Measurements from ENCODE around the gene EXOC8.

EXOC8 gene

DNA sequence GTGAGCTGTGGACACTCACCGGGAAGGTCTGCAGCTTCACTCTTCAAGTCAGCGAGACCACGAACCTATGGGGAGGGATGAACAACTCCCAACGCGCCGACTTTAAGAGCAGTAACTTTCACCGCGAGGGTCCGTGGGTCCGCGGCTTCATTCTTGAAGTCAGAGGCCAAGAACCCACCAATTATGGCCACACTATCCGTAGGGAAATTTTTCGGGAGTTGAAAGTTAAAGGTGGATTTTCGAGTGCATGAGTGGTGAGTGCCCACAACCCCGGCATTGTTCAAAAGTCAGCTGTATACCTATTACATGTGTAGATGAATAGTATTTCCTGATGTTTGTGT lies 19.7 kb downstream of the EXOC8 start:
- DNase-seq = no peak

DNA sequence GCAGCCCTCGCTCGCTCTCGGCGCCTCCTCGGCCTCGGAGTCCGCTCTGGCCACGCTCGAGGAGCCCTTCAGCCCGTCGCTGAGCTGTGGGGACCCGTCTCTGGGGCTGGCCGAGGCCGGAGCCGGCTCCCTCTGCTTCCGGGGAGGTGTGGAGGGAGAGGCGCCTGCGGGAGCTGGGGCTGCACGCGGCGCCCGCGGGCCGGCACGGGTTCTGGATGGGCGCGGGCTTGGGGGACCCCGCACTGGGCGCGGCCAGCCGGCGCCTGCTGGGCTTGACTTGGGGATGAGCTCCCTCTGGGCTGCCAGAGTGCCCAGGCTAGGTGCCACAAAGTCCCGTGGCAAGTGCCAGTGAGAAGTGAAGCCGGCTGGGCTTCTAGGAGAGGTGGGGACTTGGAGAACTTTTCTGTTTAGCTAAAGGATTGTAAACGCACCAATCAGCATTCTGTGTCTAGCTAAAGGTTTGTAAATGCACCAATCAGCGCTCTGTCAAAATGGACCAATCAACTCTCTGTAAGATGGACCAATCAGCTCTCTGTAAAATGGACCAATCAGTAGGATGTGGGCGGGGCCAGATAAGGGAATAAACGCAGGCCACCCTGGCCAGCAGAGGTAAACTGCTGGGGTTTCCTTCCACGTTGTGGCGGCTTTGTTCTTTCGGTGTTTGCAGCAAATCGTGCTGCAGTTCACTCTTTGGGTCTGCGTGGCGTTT lies 20.2 kb downstream of the EXOC8 start:
- DNase-seq = no peak

DNA sequence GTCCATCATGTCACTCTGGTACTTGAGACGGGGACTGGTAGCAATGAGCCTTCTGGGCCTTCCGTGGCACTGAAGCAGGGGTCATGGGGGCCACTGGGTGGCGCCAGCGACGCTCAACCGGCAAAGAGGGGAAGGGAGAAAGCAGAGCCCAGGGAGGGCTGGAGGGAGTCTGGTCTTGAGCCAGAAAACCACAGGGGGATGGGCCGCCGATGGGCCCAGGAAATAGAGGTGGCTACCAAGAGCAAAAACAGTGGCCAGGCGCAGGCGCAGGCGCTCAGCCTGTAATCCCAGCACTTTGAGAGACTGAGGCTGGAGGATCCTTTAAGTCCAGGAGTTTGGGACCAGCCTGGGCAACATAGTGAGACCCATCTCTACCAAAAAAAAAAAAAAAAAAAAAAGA lies 21.8 kb downstream of the EXOC8 start:
- DNase-seq = no peak

- DNase-seq = no peak
These were observed 24.0 kb downstream of the EXOC8 start for GRCh38 chr1:231313661-231314060.

GRCh38 chr1:231312432-231312788 lies 25.2 kb downstream of the EXOC8 start:
- no peak for DNase-seq

GRCh38 chr1:231311720-231312431 lies 25.8 kb downstream of the EXOC8 start:
- DNase-seq = no peak

DNA sequence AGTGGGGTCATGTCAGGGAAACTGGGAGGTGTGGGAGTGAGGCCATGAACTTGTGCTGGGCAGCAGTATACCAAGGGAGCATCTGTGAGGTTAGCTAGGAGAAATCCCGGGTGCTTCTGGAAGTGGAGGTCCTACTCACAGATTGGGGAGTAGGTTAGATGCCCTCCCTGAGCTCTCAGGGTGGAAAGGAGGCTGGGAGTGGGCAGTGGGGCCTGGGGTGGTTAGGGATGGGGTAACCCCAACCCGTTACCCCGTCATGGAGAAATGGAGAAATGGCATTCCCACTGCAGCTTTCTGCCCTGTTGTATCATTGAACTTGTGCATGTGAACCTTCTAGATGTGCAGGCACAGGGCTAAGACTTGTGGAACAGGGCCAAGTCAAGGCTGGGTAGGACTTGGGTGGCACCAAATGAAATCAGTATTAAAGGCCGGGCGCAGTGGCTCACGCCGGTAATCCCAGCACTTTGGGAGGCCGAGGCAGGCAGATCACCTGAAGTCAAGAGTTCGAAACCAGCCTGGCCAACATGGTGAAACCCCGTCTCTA lies 27.2 kb downstream of the EXOC8 start:
- no peak for DNase-seq

GRCh38 chr1:231301990-231302389 lies 35.7 kb downstream of the EXOC8 start:
- DNase-seq = no peak

DNA sequence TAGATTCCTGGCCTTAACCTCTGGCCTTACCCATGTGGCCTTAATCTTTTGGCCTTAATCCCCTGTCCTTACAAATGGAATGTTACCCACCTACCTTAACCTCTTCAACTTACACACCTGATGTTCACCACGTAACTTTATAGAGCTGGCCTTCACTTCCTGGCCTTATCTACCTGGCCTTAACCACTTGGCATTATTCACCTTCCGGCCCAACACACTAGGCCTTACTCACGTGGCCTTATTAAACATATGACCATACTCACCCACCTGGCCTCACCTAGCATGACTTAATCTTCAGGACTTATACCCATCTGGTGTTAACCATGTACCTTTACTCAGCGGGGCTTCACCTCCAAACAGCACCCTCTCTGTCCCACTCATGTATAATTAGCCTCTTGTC lies 41.7 kb downstream of the EXOC8 start:
- DNase-seq = no peak

DNA sequence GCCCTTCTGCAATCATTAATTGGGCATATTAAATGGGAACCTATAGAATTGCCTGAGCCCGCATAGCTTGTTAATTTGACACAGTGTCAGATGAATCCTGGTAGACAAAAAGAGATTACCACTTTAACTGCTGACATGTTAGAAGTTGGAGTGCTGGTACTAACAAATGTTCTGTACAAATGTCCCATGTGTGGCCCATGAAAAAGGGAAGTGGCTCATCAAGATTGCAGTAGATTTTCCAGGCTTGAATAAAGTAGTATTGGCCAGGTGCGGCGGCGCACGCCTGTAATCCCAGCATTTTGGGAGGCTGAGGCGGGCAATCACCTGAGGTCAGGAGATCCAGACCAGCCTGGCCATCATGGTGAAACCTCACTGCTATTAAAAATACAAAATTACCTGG lies 51.0 kb downstream of the EXOC8 start:
- DNase-seq = no peak

GRCh38 chr1:231284441-231284840 lies 53.2 kb downstream of the EXOC8 start:
- DNase-seq = no peak

Measured in nucleus accumbens (tissue), 56 donors.